NCI-H1694 treated with DMSO at 0.1 percent for 48 hours (cell line): ENCODE measurements around the gene PLIN1.
A peak's percentile ranks its signal among the peaks of the same experiment; 100 is the strongest.
"Not testable (repeated sequence)": the region's sequence is repeated elsewhere in the genome, so short reads cannot be mapped to it uniquely, and the experiment has no call there.

Experiments
- DNase-seq: peaks from one replicate; lab custom pipeline; 2025; lab: John Stamatoyannopoulos, UW

The PLIN1 gene, protein sequence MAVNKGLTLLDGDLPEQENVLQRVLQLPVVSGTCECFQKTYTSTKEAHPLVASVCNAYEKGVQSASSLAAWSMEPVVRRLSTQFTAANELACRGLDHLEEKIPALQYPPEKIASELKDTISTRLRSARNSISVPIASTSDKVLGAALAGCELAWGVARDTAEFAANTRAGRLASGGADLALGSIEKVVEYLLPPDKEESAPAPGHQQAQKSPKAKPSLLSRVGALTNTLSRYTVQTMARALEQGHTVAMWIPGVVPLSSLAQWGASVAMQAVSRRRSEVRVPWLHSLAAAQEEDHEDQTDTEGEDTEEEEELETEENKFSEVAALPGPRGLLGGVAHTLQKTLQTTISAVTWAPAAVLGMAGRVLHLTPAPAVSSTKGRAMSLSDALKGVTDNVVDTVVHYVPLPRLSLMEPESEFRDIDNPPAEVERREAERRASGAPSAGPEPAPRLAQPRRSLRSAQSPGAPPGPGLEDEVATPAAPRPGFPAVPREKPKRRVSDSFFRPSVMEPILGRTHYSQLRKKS

DNA sequence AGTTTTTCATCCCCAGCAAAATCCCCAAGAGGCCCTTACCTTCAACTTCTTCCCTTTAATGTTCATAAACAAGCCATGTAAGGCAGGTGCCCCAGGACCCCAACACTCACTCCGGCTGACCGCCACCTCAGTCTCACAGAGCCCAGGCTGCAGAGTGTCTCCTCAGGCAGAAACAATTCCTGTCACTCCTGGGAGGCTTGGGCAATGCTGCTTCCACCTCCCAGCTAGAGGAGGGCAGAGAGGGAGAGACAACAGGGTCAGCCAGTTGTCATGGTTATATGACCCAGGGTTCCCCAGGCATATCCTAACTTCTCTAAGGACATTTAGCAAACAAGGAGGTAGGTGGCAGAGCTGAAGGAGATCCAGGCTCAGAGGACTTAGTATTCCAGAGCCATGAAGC is at the start of gene PLIN1:
PLIN1 (minus strand) TSS at position 156 of the 400 bp plus-strand sequence. CDS start 1,878 bp downstream, outside the sequence.
- no peak for DNase-seq

DNA sequence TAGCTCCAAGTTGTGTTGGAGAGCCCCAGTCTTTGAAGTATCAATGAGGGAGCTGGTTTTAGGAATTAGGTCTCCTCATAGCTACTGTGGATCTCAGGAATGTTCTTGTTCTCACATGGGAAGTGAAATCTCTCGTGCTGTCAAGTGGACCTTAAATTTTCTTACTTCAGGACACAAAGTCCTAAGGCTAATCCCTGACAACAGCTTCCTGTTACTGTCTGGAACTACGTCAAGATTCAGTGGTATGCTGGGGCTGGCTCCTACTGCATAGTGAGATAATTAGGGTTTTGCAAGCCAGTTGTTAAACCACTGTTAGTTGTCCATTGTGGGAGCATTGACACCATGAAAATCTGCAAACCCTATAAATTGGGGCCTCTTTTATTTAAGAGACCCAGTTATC is 49.1 kb upstream of the PLIN1 start:
- DNase-seq, result no peak

DNA sequence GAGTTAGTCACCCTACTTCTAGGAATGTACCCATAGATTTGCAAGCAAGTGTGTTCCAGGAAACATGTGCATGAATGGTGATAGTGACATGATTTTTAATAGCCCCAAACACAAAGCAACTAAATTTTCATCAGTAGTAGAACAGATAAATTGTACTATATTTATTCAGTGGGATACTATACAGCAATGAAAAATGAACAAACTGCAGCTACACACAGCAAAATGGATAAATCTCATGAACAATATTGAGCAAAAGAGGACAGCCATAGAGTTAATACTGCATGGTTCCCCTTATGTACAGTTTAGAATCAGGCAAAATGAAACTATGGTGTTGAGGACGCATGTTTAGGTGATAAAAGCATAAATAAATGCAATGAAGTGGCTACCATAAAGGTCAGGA is 45.9 kb upstream of the PLIN1 start:
- no peak for DNase-seq

DNA sequence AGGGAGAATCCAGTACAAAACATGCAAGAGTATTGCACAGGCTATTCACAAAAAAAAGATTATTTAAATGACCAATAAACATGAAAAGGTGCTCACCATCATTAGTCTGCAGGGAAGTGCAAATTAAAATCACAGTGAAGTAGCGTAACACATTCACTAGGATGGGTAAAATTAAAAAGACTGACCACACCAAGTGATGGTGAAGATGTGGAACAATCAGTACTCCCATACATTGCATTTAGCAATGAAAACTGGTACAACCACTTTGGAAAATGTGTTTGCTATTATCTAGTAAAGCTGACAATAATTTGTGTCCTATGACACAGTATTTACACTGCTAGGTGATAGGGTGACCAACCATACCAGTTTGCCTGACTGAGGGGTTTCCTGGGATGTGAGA is 45.5 kb upstream of the PLIN1 start:
- no peak for DNase-seq

DNA sequence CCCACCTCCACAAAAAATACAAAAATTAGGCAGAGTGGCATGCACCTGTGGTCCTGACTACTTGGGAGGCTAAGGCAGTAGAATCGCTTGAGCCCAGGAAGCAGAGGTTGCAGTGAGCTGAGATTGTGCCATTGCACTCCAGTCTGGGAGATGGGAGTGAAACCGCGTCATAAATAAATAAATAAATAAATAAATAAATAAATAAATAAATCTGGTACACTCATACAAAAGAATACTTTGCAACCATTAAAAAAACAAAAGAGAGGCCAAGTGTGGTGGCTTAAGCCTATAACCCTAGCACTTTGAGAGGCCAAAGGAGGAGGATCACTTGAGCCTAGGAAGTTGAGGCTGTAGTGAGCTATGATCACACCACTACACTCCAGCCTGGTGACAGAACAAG is 43.9 kb upstream of the PLIN1 start:
- no peak for DNase-seq

DNA sequence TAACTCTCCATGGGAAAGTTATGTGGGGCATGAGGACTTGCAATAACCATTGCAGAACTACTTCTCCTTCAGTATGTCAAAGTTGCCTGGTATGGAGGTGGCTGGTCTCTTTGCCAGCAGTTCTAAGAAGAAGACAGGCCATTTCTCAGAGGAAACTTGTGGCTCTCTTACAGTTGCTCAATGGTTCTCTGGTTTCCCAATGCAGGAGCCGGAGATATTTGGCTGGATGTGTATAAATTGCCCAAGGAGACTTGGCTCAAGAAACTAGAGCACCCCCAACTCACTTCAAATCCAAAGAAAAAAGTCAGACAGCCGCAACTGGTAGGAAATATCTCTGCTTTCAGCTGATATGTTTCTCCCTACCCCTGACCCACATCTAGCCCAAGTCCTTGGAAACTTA is 35.6 kb upstream of the PLIN1 start:
- no peak for DNase-seq

DNA sequence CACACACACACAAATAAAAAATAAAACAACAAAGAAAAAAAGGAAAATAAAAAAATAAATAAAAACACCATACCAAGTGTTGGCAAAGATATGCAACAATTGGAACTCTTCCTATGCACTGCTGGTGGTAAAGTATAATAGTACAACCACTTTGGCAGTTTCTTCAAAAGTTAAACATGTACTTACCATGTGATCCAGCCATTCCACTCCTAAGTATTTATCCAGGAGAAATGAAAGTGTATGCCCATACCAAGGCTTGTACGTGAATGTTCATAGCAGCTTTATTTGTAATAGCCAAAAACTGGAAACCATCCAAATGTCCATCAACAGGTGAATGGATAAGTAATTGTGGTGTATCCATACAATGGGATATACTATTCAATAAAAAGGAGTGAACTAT is 28.4 kb upstream of the PLIN1 start:
- DNase-seq, result no peak

DNA sequence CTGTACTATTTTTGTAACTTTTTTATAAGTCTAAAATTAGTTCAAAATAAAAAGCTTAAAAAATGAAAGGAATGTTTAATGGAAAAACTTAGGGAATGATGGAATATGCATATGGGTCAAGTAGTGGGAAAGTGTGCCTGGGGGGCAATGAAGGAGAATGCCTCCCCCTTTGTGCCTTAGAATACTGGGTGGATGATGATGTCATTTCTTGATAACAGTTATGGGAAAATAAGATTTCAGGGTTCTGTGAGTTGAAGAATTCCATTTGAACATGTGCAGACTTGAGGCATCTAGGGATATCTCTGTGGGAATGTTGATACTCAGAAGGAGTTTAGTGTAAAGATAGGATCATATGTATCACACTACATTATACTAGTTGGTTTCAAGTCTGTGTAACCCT is 25.2 kb upstream of the PLIN1 start:
- no peak for DNase-seq

DNA sequence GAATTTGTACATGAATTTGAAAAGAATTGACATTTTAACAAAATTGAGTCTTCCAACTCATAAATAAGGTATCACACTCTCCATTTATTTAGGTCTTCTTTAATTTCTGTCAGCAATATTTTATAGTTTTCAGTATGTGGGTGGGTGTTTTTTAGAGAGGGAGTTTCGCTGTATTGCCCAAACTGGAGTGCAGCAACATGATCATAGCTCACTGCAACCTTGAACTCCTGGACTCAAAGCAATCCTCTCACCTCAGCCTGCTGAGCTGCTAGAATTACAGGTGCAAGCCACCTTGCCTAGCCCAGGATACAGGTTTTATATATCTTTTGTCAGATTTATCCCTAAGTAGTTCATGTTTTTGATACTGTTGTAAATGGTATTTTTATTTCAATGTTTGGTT is 16.0 kb upstream of the PLIN1 start:
- no peak for DNase-seq

DNA sequence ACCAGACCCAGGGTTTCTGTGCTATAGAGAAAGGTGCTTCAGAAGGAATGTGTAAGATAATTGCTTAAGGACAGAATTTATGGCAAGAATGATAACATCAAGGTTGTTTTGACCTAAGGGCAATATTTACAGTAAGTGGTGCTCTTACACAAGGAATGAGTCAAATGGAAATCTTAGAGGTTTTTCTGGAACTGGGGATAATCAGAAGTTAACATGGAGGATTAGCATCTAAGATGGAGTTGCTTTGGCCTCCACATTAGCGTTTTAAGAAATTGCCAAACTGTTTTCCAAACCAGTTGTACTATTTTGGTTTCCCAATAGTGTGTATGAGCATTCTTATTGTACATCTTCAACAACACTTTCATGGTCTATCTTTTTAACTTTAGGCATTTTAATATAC is 14.5 kb upstream of the PLIN1 start:
- DNase-seq, result no peak

DNA sequence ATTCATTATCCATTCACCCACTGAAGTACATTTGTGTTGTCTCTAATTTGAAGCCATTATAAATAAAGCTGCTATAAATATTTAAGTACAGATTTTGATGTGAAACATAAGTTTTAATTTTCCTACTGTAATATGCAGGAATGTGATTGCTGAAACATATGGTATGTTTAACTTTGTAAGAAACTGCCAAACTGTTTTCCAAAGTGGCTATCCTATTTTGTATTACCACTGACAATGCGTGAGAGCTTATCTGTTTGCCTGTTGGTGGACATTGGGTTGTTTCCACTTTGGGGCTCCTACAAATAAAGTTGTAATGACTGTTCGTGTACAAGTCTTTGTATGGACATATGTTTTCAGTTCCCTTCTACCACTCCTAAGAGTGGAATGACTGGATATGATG is 13.9 kb upstream of the PLIN1 start:
- no peak for DNase-seq

DNA sequence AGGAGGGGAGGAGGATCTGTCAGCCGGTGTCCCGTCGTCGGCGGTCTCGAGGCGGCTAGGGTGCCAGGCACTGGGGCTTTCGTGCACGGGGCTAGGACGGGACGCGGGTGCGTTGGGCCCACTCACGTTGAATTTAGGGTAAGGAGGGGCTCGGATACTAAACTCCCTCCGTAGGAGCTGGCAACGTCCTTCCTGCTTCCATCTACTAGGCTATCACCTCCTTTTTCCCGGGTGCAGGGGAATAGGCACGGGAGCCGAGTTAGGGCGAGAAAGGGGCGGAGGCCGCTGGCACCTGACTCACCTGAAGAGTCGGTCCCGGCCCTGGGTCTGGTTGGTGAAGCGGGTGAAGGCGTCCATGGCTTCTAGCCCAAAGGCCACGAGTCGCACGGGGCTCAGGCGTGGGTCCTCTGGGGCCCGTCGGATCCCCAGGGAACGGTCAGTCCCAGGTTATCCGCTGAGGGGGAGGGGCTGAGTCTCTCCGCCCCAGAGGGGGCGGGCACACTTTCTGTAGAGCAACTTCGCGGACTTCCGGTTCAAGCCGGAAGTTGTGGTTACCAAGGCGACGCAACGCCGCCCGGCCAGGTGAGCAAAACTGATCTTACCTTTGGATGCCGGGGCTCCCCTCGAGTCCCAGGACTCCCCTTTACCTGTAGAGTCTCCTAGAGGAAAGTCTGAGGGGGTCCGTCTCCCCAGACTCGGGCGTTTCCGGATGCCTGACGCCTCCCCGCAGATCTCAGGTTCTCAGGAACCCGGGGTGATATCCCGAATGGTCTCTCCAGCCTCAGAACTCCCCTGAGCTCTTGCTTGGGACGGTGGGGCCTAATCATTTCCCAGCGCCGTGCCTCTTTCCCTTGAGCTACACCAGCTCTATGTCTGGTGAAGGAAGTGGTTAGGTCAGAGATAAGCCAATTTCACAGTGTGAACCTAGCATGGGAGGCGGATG is 11.4 kb upstream of the PLIN1 start, which contains the start of the genes PEX11A and WDR93:
PEX11A (minus strand) TSS at position 479 of the 943 bp plus-strand sequence; CDS start at position 357, 122 bp downstream.
WDR93 (plus strand) TSS at position 536 of the 943 bp plus-strand sequence. CDS start 10,936 bp downstream, outside the sequence.
- DNase-seq, result peak; percentile 4

DNA sequence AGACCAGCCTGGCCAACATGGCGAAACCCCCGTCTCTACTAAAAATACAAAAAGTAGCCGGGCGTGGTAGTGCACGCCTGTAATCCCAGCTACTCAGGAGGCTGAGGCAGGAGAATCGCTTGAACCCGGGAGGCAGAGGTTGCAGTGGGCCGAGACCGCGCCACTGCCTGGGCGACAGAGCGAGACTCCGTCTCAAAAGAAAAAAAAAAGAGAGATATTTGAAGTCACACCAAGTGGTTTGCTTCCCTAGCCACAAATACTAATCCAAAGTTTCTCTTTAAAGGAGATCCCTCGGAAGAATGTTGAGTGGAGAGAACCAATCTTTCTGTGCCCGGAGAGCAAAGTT is 10.7 kb upstream of the PLIN1 start:
- not testable (repeated sequence) for DNase-seq

DNA sequence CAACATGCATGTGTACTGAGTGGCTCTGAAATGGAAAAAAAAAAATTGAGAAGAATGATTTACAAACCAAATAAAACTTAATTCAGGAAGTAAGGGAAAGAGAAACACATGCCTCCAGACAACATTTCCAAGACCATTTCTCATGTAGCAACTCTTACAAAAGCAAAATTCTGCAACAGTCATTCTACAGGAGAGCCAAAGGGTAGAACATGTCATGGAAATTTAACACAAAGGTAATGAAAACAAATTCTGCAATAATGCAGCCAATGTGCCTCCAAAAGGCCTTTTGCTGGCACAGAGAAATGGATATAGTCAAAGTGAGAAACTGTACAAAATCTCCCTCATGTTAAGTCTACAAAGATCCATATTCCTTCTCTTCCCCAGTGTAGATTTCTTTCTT is 7.4 kb upstream of the PLIN1 start:
- DNase-seq, result no peak

DNA sequence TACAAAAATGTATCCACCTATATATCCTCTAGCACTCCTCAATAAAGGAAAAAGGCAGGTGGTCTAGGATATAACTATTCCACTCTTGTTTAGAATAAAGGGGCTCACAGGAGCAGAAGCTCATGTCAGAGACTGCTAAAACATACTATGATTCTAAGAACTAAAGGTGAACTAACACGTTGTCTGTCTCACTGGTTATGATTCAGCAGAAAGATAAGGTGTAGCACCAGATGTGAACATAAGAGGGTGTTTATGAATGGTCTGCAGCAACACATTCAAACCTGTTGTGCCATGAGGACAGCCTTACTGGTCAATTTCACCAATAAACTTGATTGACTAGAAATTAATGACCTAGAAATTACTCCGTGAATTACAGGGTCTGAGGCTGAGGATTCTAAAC is 6.8 kb upstream of the PLIN1 start:
- DNase-seq, result no peak

DNA sequence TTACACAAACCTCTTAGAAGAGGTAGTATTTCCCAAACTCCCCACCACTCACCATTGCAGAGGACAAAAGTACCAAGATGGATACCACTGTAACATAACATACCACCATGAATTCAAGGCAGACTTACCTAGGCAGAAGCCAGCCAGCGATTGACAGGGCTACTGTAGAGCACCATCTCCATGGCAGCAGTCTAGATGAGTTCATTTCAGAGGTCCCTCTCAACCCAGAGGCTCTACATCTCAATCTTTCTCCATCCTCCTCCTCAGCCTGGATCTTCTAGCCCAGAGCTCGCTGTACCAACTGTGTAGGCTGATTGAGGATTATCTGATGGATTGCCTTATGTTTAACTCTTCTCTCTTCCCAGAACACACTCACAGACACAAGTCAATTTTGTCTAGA is 2.0 kb upstream of the PLIN1 start:
- DNase-seq, result no peak

DNA sequence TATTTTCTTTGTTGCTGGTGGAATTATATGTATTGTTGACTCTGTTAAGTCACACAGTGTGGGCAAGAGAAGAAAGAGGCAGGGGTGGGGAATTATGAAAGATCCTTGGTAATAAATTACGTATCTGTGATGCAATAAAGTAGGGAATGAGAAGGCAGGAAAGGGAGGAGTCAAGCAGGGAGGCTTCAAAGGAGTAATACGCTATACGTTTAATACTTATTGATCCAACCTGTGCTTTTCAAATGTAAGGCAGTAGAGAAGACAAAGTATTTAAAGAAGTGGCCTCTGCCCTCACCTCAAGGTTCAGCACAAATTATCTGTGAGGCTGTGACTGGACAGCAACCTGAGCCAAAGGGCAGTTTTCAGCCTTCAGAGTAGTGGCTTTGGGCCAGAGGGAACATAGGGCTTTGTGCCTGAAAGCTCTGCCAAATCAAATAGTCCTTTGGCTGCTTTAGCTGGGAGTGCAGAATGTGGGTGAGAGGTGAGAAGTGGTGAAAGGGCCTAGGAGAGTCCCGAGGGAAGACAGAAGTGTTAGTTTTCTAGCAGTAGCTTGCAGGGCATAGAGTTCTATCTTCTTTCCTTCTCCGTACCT is 1.2 kb upstream of the PLIN1 start:
- DNase-seq, result no peak

DNA sequence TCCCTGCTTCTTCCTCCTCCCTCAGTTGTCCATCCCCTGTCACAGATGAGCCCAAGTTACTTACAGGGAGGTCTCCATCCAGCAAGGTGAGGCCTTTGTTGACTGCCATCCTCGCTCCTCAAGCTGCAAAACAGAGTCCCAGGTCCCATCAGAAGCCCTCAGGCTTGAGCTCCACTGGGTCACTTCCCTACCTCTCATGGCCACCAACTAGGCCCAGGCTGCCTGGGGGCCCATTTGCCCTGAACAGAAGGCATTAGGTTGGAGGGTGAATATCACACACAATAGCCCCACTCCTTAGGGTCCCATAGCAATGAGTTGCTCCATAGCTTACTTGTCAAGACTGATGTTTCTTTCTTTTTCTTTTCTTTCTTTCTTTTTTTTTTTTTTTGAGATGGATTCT is 1.8 kb downstream of the PLIN1 start:
- no peak for DNase-seq

DNA sequence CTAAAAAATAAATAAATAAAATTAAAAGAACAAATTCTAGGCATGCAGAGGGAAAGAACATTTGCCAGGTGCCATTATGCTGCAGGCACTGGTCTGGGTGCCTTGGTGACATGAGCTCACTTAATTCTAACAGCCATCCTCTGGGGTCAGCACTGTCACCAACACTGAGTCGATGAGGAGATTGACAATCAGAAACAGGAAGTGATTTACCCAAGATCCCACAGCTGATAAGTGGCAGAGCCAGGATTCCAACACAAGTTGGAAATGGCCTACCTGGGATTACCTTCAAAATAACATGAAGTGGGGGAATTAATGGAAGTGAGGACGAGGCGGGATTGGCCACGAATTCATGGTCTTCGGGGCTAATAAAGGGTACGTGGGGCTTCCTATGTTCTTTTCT is 3.6 kb downstream of the PLIN1 start:
- no peak for DNase-seq

DNA sequence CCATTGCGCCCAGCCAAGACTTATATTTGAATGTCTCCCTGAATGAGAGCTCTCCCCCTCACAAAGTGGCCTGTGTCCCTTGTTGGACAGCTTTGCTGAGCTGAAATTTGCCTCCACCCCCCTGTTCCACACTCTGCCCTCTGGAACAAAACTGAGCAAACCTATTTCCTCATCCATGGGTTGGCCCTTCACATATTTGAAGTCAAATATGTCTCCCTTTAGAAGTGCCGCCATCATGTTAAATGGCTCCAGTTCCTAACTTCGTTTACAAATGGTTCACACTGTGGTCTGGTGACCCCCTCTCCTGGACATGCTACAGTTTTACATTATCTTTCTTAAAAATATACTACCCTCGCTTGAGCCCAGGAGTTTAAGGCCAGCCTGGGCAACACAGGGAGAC is 4.6 kb downstream of the PLIN1 start:
- DNase-seq, result no peak

DNA sequence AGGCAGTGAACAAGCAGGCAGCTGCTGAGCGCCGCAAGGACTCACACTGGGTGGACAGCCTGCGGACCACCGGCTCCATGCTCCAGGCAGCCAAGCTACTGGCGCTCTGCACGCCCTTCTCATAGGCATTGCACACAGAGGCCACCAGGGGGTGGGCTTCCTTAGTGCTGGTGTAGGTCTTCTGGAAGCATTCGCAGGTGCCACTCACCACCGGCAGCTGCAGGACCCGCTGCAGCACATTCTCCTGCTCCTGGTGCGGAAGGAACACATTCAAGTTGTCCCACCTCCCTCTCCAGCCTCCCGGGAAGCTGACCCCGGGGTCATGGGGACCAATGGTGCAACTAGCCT is 6.0 kb downstream of the PLIN1 start:
- DNase-seq, result no peak
